LNCaP clone FGC (cell line): ENCODE measurements around the gene CASP7.
"Not testable (repeated sequence)": the region's sequence is repeated elsewhere in the genome, so short reads cannot be mapped to it uniquely, and the experiment has no call there.

Experiments
- DNase-seq: peaks from one replicate; pipeline ENCODE4 v3.0.0-alpha.2; 2011; ENCODE audit warnings: low read depth
- H3K4me3 ChIP-seq: 2 replicates; pipeline ENCODE4 v1.5.1; 2011; ENCODE audit warnings: mild to moderate bottlenecking, low read depth, low read length, control low read depth
- TF ChIP-seq, protein P1 (sequence below): IDR thresholded peaks from 2 replicates; pipeline ENCODE4 v1.5.1; 2012; ENCODE audit warnings: mild to moderate bottlenecking; ENCODE audit not compliant: control insufficient read depth, insufficient read depth; ENCODE audit errors: extremely low read depth

Gene CASP7

DNA sequence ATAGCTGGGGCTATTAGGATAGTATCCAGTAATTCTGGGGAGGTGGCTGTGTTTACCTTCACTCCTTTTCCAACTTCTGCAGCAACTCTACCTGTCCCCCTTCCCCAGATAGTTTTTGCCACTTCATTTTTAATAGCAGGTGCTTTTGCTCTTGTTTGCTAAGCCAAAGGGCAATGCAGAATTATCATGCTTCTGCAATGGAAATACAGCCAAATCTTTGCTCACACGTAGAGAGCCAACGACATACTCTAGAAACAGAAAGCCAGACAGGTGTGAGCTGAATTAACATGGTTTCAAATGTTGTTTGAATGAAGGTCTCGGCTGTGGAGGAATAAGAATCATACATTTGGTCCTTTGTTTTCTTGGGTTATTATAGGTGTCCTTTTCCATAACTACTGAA lies 86.2 kb downstream of the CASP7 start:
- H3K4me3 ChIP-seq: 0 out of 2 replicates have a peak overlapping the region, but pooled peaks have one; percentile 21
- no peak for DNase-seq
- TF ChIP-seq, protein P1, sequence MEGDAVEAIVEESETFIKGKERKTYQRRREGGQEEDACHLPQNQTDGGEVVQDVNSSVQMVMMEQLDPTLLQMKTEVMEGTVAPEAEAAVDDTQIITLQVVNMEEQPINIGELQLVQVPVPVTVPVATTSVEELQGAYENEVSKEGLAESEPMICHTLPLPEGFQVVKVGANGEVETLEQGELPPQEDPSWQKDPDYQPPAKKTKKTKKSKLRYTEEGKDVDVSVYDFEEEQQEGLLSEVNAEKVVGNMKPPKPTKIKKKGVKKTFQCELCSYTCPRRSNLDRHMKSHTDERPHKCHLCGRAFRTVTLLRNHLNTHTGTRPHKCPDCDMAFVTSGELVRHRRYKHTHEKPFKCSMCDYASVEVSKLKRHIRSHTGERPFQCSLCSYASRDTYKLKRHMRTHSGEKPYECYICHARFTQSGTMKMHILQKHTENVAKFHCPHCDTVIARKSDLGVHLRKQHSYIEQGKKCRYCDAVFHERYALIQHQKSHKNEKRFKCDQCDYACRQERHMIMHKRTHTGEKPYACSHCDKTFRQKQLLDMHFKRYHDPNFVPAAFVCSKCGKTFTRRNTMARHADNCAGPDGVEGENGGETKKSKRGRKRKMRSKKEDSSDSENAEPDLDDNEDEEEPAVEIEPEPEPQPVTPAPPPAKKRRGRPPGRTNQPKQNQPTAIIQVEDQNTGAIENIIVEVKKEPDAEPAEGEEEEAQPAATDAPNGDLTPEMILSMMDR: no peak

DNA sequence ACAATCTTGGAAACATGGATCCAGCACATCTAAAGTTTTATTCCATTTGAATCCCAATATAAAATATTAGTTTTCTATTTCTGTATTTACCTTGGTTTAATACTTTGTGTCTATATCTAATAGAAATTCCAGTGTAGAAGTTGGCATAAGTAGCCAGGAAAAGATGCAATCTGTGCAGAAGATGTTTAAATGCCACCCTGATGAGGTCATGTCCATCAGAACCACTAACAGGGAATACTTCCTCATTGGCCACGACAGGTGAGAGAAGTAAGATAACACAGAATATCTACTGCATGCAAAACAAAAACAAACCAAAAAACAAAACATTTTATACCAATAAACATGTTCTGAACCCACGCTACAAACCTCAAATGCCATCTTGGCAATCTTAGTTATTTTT lies 87.5 kb downstream of the CASP7 start:
- TF ChIP-seq, protein P1: no peak
- peak; percentile 75 for DNase-seq
- H3K4me3 ChIP-seq: no peak overlapping the region

DNA sequence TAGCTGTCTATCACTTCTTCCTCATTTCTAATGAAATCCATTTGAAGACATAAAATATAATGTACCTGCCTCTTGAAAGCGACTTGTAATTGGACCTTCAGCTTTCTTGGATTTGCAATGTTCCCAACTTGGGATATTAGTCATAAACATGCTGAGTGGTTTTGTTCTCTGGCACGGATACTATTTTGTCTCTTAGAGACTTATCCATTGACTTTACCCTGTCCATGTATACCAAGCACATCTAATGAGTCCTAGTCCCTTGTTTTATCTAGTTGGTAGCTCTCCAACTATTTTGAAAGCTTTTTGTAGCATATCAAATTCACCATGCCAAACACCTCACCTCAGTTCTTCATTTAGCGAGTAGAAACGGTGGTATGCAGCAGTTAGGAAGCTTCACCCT lies 90.6 kb downstream of the CASP7 start:
- DNase-seq: no peak
- H3K4me3 ChIP-seq: no peak overlapping the region
- TF ChIP-seq, protein P1: no peak

DNA sequence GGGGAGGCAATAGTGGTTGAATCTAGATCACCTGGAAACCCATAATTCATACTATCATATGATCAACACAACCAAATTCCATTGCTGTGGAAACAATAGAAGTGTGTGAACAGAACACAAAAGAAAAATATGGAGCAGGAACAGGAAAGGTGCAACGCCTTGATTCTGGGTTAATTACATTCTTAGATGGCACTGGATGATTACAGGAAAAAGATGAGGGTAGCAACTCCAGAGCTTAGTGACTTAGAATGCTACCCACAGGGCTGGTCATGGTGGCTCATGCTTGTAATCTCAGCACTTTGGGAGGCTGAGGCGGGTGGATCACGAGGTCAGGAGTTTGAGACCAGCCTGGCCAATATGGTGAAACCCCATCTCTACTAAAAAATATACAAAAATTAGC lies 91.4 kb downstream of the CASP7 start:
- not testable (repeated sequence) for DNase-seq, H3K4me3 ChIP-seq

DNA sequence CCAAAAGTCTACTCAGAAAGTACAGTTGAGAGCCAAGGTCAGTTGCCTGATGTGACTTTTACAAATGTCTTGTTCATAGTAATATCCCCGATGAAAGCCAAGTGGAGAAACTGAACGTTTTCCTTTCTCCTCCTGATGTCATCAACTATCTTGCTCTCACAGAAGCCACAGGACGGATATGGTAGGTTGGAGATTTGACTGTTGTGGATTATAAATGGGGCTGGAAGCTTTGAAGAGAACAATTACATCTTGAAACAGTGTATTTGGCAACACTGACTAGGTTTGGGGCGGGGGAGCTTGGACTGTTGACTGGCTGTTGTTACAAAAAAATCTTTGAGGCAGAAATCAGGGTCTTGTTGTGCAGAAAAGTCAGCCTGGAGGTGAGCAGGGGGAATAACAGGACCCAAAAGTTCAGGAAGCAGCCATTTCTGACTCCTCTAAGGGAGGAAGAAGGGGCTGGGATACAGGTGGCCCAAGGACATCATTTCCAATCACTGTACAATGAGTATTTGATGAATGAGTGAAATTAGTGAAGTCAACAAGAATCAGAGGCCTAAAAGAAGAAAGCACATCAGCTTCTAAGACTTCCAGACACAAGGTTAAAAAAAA lies 96.1 kb downstream of the CASP7 start:
- H3K4me3 ChIP-seq: no peak overlapping the region
- TF ChIP-seq, protein P1: no peak
- no peak for DNase-seq

DNA sequence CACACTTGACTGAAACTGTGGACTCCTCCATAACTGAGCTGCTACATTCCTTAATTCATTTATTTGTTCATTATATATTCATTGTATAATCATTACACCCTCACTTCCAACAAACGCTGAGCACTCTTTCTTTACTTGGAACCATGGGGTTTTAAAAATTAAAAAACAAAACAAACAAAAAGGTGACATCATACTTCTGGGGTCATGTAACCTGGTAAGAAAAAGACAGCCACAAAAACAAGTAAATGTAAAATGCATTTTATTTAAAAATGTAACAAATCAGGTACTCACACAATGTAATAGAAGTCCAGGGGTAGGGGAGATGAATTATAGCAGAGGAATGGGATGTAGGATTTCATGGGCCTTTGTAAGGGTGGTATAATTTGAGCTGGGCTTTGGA lies 96.8 kb downstream of the CASP7 start:
- TF ChIP-seq, protein P1: no peak
- no peak for DNase-seq
- H3K4me3 ChIP-seq: no peak overlapping the region
